AG04450 (cell line): ENCODE results near the gene XRCC5. TPM values are rescaled to one million over a fixed set of nuclear protein-coding genes. Genes with fewer than 3 reads are reported as not detected.

Experiments used
- CTCF ChIA-PET: fragments of 300-600, 350-600 bp; formaldehyde crosslinking; extraction: SDS; loops from one replicate; lab custom pipeline; 2022; ENCODE audit warnings: antibody characterized with exemption, inconsistent platforms; lab: Charles Lee
- POLR2A ChIA-PET: fragments of 350-600 bp; formaldehyde crosslinking; extraction: SDS; loops from one replicate; lab custom pipeline; 2021; ENCODE audit warnings: antibody characterized with exemption, inconsistent platforms; lab: Yijun Ruan, JAX
- DNase-seq: peaks from one replicate; pipeline ENCODE4 v3.0.0-alpha.2; 2011; ENCODE audit warnings: low read depth, low spot score
- H3K27ac ChIP-seq: one replicate; pipeline ENCODE4 v1.5.1; 2012; ENCODE audit warnings: low read depth, low read length, control low read depth
- H3K27me3 ChIP-seq: one replicate; pipeline ENCODE4 v1.6.0; 2012; ENCODE audit warnings: low read length; ENCODE audit not compliant: control insufficient read depth, insufficient read depth
- H3K4me3 ChIP-seq: 2 replicates; pipeline ENCODE4 v1.5.1; 2011; ENCODE audit warnings: mild to moderate bottlenecking, low read depth, low read length, control low read depth
- H3K9me3 ChIP-seq: 2 replicates; pipeline ENCODE4 v1.5.1; 2012; ENCODE audit warnings: low read length; ENCODE audit not compliant: control insufficient read depth, insufficient read depth
- polyA plus RNA-seq: library from polyadenylated mRNA; depleted of rRNA; stranded (reverse); fragments of >200 nt; gene quantifications from 2 replicates; pipeline ENCODE4 v1.2.3, GENCODE V29; 2011
- TF ChIP-seq, protein P1 (sequence below): IDR thresholded peaks from 2 replicates; pipeline ENCODE4 v1.5.1; 2011; ENCODE audit warnings: low read depth, low read length, control low read depth, inconsistent platforms

The XRCC5 gene
- polyA plus RNA-seq, 1 experiment, result 471 TPM

GRCh38 chr2:216083464-216084281 is 25.5 kb upstream of the XRCC5 start:
- no peak for DNase-seq
- ChIA-PET CTCF (interaction anchor here (1.2 to 1.5 kb wide), 3 partner anchors 27 to 61 kb away, joined by 3 to 7 read pairs (median 5); no protein-coding TSS in a partner anchor), POLR2A (no interaction called here)
- no peaks in the 10 kb centered on the region; the same call in 1 of the 2 replicates for H3K9me3 ChIP-seq
- H3K27me3 ChIP-seq, result no peaks in the 10 kb centered on the region
- no peak overlapping the region for H3K4me3 ChIP-seq
- TF ChIP-seq, protein P1, sequence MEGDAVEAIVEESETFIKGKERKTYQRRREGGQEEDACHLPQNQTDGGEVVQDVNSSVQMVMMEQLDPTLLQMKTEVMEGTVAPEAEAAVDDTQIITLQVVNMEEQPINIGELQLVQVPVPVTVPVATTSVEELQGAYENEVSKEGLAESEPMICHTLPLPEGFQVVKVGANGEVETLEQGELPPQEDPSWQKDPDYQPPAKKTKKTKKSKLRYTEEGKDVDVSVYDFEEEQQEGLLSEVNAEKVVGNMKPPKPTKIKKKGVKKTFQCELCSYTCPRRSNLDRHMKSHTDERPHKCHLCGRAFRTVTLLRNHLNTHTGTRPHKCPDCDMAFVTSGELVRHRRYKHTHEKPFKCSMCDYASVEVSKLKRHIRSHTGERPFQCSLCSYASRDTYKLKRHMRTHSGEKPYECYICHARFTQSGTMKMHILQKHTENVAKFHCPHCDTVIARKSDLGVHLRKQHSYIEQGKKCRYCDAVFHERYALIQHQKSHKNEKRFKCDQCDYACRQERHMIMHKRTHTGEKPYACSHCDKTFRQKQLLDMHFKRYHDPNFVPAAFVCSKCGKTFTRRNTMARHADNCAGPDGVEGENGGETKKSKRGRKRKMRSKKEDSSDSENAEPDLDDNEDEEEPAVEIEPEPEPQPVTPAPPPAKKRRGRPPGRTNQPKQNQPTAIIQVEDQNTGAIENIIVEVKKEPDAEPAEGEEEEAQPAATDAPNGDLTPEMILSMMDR, result no peak
- H3K27ac ChIP-seq, result no peak overlapping the region

DNA sequence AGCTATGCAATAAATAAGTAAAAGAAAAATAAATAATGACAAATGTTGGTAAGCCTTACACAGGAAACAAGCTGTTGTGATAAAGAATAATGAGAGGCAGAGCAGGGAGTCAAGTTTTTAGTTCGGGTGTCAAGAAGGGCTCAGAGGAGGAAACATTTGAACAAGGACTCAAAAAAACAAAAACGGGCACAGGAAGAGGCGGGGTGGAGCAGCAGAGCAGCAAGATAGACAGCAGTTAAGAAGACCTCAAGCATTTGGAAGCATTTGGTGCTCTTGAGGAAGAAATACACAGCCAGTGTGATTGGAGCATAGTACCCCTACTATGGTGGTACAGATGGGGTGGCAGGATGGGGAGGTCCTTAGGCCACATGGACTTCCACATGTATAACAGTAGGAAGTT is 24.6 kb upstream of the XRCC5 start:
- CTCF ChIA-PET, result interaction anchor here (1.2 kb wide), 1 partner anchor 62 kb away, joined by 3 read pairs; no protein-coding TSS in a partner anchor
- TF ChIP-seq, protein P1, result no peak
- Histone ChIP-seq H3K27ac (no peak overlapping the region), H3K4me3 (no peak overlapping the region), H3K9me3 (no peaks in the 10 kb centered on the region; the same call in 1 of the 2 replicates), H3K27me3 (no peaks in the 10 kb centered on the region)
- DNase-seq, result no peak
- POLR2A ChIA-PET, result no interaction called here

- TF ChIP-seq, protein P1, result no peak
- H3K9me3 ChIP-seq, result no peaks in the 10 kb centered on the region; the same call in 1 of the 2 replicates
- no peaks in the 10 kb centered on the region for H3K27me3 ChIP-seq
- ChIA-PET POLR2A (no interaction called here), CTCF (no interaction called here)
- no peak overlapping the region for H3K27ac ChIP-seq
- DNase-seq, result no peak
- no peak overlapping the region for H3K4me3 ChIP-seq
These were observed 22.8 kb upstream of the XRCC5 start for GRCh38 chr2:216086207-216086893.

DNA sequence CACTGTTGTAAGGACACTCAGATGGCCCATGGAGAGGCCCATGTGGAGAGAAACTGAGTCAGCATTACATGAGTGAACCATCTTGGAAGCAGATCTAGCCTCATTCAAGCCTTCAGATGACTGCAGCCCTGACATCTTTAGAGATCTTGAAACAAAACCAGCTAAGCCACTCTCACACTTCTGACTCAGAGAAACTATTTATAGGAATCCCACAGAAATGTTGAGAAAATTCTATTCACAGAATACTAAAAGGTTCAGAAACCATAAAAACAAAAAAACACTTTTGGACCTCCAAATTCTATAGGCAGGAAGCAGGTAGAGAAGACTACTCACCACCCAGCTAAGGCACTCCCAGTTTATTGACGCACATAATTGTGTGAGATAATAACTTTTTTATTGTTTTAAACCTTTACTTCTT is 18.8 kb upstream of the XRCC5 start:
- Histone ChIP-seq H3K27me3 (peaks cover 3% of the 10 kb centered on the region), H3K9me3 (no peaks in the 10 kb centered on the region), H3K4me3 (no peak overlapping the region), H3K27ac (no peak overlapping the region)
- ChIA-PET POLR2A (no interaction called here), CTCF (no interaction called here)
- no peak for DNase-seq
- TF ChIP-seq, protein P1, result no peak
